Right atrium auricular region (tissue), 2 donors: ENCODE results near the gene ZNF132. TPM values are rescaled to one million over a fixed set of nuclear protein-coding genes. Genes with fewer than 3 reads are reported as not detected.

Experiments used
- DNase-seq: peaks from one replicate; pipeline ENCODE4 v3.0.0-alpha.2; 2019; ENCODE audit warnings: low spot score
- H3K27ac ChIP-seq, 2 donors: fragments of 200-600 bp; sonication (generic); 1 replicate in 1 of 2; 2 replicates in 1 of 2; pipeline ENCODE4 v1.5.1; 2016 to 2019
- H3K27me3 ChIP-seq, 2 donors: fragments of 200-600 bp; sonication (generic); one replicate each; pipeline versions ENCODE4 v1.5.1 to v1.6.0; 2017 to 2019
- H3K36me3 ChIP-seq: fragments of 200-600 bp; sonication (generic); one replicate; pipeline ENCODE4 v1.5.1; 2016
- H3K4me1 ChIP-seq, 2 donors: fragments of 200-600 bp; sonication (generic); one replicate each; pipeline versions ENCODE4 v1.5.1 to v1.6.0; 2017 to 2019
- H3K4me3 ChIP-seq, 2 donors: fragments of 200-600 bp; sonication (generic); 1 replicate in 1 of 2; 2 replicates in 1 of 2; pipeline ENCODE4 v1.5.1; 2017 to 2019; ENCODE audit warnings: mild to moderate bottlenecking in 1 of 2, moderate library complexity in 1 of 2
- H3K9me3 ChIP-seq, 2 donors: fragments of 200-600 bp; sonication (generic); one replicate each; pipeline ENCODE4 v1.5.1; 2019
- total RNA-seq, 2 donors: library from RNA; depleted of rRNA; stranded (reverse); fragments of >200 nt; gene quantifications; one replicate each; pipeline ENCODE4 v1.1.0, GENCODE V29; 2016
- TF ChIP-seq, protein P1 (sequence below), 2 donors: fragments of 200-600 bp; sonication (generic); IDR thresholded peaks; one replicate each; pipeline ENCODE4 v1.5.1; 2019; ENCODE audit warnings: antibody characterized with exemption in 2 of 2

Gene ZNF132
- total RNA-seq, 2 donors from 2014 or later = 2.7 to 3.1 TPM

DNA sequence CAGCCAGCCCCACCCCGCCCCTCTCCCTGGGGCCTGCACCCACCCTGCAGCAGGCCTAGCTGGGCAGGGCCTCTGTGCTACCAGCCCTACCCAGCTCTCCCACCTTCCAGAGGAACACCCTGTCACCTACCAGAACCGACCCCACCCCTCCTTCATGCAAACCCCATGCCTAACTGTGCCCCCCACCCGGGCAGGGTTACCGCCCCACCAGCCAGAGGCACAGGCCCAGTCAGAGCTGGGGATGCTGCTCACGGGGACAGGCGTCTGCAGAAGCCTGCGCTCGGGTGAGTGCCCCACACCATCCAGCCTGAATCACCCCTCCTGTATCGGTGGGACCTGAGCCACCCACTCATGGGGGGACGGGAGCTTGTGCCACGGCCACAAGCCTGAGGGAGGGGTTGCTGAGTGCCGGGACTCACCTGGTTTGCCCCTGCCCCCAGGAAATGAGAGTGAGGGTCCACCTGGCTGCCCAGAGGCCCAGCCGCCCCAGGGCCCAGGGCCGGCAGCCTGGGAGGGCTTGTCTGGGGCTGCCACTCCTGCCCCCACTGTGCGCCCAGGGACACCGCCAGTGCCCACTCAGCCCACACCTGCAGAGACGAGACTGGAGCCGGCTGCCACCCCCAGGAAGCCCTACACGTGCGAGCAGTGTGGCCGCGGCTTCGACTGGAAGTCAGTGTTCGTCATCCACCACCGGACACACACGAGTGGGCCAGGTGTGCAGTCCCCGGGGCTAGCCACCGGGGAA, 40.0 kb upstream of the ZNF132 start:
- Histone ChIP-seq H3K4me1 (peaks cover 0 to 19% of the 10 kb centered on the region in 2 donors), H3K36me3 (no peaks in the 10 kb centered on the region), H3K27ac (no peak overlapping the region), H3K27me3 (no peaks in the 10 kb centered on the region), H3K9me3 (no peaks in the 10 kb centered on the region), H3K4me3 (no peak overlapping the region)
- TF ChIP-seq, protein P1, sequence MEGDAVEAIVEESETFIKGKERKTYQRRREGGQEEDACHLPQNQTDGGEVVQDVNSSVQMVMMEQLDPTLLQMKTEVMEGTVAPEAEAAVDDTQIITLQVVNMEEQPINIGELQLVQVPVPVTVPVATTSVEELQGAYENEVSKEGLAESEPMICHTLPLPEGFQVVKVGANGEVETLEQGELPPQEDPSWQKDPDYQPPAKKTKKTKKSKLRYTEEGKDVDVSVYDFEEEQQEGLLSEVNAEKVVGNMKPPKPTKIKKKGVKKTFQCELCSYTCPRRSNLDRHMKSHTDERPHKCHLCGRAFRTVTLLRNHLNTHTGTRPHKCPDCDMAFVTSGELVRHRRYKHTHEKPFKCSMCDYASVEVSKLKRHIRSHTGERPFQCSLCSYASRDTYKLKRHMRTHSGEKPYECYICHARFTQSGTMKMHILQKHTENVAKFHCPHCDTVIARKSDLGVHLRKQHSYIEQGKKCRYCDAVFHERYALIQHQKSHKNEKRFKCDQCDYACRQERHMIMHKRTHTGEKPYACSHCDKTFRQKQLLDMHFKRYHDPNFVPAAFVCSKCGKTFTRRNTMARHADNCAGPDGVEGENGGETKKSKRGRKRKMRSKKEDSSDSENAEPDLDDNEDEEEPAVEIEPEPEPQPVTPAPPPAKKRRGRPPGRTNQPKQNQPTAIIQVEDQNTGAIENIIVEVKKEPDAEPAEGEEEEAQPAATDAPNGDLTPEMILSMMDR (IDR thresholded peaks at IDR 0.05) = no peak
- DNase-seq = no peak

DNA sequence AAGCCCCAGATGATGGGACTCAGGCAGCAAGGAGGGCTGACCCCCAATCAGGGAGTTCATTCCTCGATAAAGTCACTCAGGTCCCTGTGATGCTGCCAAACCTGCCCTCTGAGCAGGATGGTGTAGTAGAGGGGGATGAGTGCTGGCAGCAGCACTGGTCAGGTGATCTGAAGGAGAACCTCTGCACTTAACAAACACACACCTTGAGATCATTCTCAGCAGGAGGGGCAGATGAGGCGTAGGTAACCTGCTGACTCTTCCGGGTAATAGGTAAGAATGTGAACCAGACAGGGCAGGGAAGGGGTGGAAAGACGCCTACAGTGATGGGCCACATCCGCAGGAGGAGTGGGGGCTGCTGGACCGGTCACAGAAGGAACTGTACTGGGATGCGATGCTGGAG, 39.4 kb upstream of the ZNF132 start:
- no peaks in the 10 kb centered on the region for H3K27me3 ChIP-seq
- H3K4me1 ChIP-seq = peaks cover 0 to 25% of the 10 kb centered on the region in 2 donors
- TF ChIP-seq, protein P1 (IDR thresholded peaks at IDR 0.05) = no peak
- H3K27ac ChIP-seq = no peak overlapping the region
- DNase-seq = no peak
- H3K9me3 ChIP-seq = no peaks in the 10 kb centered on the region
- no peak overlapping the region for H3K4me3 ChIP-seq
- no peaks in the 10 kb centered on the region for H3K36me3 ChIP-seq

DNA sequence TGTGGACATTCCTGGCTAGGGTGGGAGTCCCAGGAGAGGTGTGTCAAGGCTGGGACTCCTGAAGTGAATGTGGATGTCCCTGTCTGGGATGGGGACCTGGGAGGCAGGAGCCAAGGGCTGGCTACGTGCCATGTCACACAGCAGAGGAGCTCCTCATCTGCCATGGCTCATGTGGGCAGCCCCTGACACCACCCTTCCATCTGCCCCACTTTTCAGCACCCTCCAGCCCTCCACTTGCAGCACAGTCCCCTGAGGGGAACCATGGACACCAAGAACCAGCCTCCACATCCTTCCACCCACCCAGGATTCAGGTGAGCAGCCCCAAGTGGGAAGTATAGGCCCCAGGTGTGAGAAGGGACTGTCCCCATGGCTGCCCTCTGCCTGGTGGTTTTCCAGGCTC, 37.9 kb upstream of the ZNF132 start:
- no peak overlapping the region for H3K27ac ChIP-seq

DNA sequence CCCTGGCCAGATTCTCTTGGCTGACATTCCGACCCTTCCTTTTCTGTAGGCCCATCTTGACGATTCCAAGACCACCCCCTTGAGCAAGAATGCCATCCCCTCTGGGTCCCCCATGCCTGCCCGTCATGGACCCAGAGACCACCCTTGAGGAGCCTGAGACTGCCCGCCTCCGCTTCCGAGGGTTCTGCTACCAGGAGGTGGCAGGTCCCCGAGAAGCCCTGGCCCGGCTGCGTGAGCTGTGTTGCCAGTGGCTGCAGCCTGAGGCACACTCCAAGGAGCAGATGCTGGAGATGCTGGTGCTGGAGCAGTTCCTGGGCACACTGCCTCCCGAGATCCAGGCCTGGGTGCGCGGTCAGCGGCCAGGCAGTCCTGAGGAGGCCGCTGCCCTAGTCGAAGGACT, 37.2 kb upstream of the ZNF132 start:
- H3K4me3 ChIP-seq = no peak overlapping the region
- TF ChIP-seq, protein P1 (IDR thresholded peaks at IDR 0.05) = no peak
- peaks cover 12% of the 10 kb centered on the region for H3K36me3 ChIP-seq
- H3K4me1 ChIP-seq = peaks cover 0 to 25% of the 10 kb centered on the region in 2 donors
- H3K27ac ChIP-seq = peak overlapping the region; percentile 87 to 92
- no peak for DNase-seq
- H3K27me3 ChIP-seq = no peaks in the 10 kb centered on the region
- H3K9me3 ChIP-seq = no peaks in the 10 kb centered on the region

More for the DNA sequence above, 37.9 kb upstream of the ZNF132 start:
- Histone ChIP-seq H3K36me3 (peaks cover 5% of the 10 kb centered on the region), H3K4me3 (no peak overlapping the region), H3K9me3 (no peaks in the 10 kb centered on the region), H3K27me3 (no peaks in the 10 kb centered on the region), H3K4me1 (peaks cover 0 to 25% of the 10 kb centered on the region in 2 donors)
- DNase-seq = no peak
- TF ChIP-seq, protein P1 (IDR thresholded peaks at IDR 0.05) = no peak

DNA sequence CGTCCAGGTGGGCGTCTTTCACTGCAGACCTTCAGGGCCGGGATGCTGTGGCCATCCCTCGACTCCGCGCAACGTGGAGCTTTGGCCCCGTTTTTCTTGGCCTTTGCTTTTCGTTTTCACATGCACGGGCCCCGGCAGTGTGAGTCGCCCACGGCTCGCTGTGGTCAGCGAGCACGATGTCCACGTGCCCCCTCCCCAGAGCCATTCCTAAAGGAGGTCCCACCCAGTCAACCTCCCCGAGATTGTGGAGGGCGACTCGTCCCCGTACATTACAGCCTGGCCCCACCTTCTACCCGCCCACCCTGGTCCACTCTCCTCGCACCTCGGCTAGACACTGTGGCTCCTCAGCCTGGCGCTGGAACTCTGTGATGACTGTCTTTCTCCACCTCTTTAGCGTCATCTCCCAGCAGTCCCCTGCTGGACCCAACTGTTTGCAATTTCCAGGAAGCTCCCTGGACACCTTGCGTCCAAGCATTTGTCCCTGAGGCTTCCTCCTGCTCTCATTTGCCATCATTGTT, 36.6 kb upstream of the ZNF132 start:
- H3K9me3 ChIP-seq = no peaks in the 10 kb centered on the region
- H3K27ac ChIP-seq = peak overlapping the region; percentile 87 to 92
- H3K4me3 ChIP-seq = peak overlapping the region; percentile 51 to 73
- H3K4me1 ChIP-seq = peaks cover 0 to 25% of the 10 kb centered on the region in 2 donors
- TF ChIP-seq, protein P1 (IDR thresholded peaks at IDR 0.05) = no peak
- no peak for DNase-seq
- no peaks in the 10 kb centered on the region for H3K27me3 ChIP-seq
- H3K36me3 ChIP-seq = peaks cover 18% of the 10 kb centered on the region
